PC-9 (cell line): Measurements from ENCODE around the gene LDAH. TPM values are rescaled to one million over a fixed set of nuclear protein-coding genes. Genes with fewer than 3 reads are reported as not detected.
A peak's percentile ranks its signal among the peaks of the same experiment; 100 is the strongest.

Experiments used
- BruUV-seq: library from RNA; stranded (reverse); fragments of 400-500 nt; replicated peaks from 2 replicates; lab custom pipeline; 2021; lab: Mats Ljungman, UMichigan
- CTCF ChIA-PET: fragments of 300-600 bp; sonication (Branson Sonifier 250); formaldehyde crosslinking; loops from one replicate; lab custom pipeline; 2022; ENCODE audit warnings: antibody characterized with exemption; lab: Charles Lee
- POLR2A ChIA-PET: fragments of 300-600 bp; sonication (Branson Sonifier 250); formaldehyde crosslinking; loops from one replicate; lab custom pipeline; 2022; ENCODE audit warnings: antibody characterized with exemption; ENCODE audit not compliant: unreplicated experiment; lab: Charles Lee
- DNase-seq, 2 experiments: peaks; one replicate each; pipeline versions ENCODE4 v3.0.0 to v3.0.0-alpha.2; 2015 to 2022; ENCODE audit warnings: mixed read lengths in 1 of 2
- H2AFZ ChIP-seq: fragments of 200-600 bp; sonication (generic); 2 replicates; pipeline ENCODE4 v1.8.1; 2017; ENCODE audit warnings: antibody characterized with exemption
- H3F3A ChIP-seq: fragments of 200-600 bp; sonication (generic); 2 replicates; pipeline ENCODE4 v1.8.1; 2017; ENCODE audit warnings: antibody characterized with exemption, mild to moderate bottlenecking, low read depth; ENCODE audit not compliant: insufficient read depth
- H3K27ac ChIP-seq: fragments of 200-600 bp; sonication (generic); 2 replicates; pipeline ENCODE4 v1.6.1; 2016; ENCODE audit warnings: mixed run types
- H3K27me3 ChIP-seq: fragments of 200-600 bp; sonication (generic); 2 replicates; pipeline ENCODE4 v1.6.1; 2016; ENCODE audit warnings: low read depth, mixed run types; ENCODE audit not compliant: insufficient read depth
- H3K36me3 ChIP-seq: fragments of 200-600 bp; sonication (generic); 2 replicates; pipeline ENCODE4 v1.6.1; 2016; ENCODE audit warnings: low read depth, mixed run types
- H3K4me1 ChIP-seq: fragments of 200-600 bp; sonication (generic); replicated peaks from 2 replicates; pipeline ENCODE4 v1.6.1; 2016; ENCODE audit warnings: mixed run types; ENCODE audit not compliant: insufficient read depth
- H3K4me2 ChIP-seq: fragments of 200-600 bp; sonication (generic); 2 replicates; pipeline ENCODE4 v1.6.1; 2017; ENCODE audit warnings: mixed run types
- H3K4me3 ChIP-seq: fragments of 200-600 bp; sonication (generic); 2 replicates; pipeline ENCODE4 v1.6.1; 2016; ENCODE audit warnings: mixed run types
- H3K79me2 ChIP-seq: fragments of 200-600 bp; sonication (generic); 2 replicates; pipeline ENCODE4 v1.6.1; 2017; ENCODE audit warnings: low read depth, mixed run types
- H3K9me2 ChIP-seq: fragments of 200-600 bp; sonication (generic); 2 replicates; pipeline ENCODE4 v1.8.1; 2017; ENCODE audit warnings: mild to moderate bottlenecking; ENCODE audit not compliant: insufficient read depth
- H3K9me3 ChIP-seq: fragments of 200-600 bp; sonication (generic); 2 replicates; pipeline ENCODE4 v1.8.1; 2016; ENCODE audit warnings: low read depth; ENCODE audit not compliant: insufficient read depth
- H4K20me1 ChIP-seq: fragments of 200-600 bp; sonication (generic); 2 replicates; pipeline ENCODE4 v1.8.1; 2017; ENCODE audit not compliant: insufficient read depth
- EZH2 ChIP-seq: fragments of 200-600 bp; sonication (generic); IDR thresholded peaks from 2 replicates; pipeline ENCODE4 v1.8.0; 2017; ENCODE audit warnings: antibody characterized with exemption, low read depth
- intact Hi-C: fragments of 100-400 bp; cut with micrococcal nuclease; formaldehyde crosslinking; loops from one replicate; pipeline ENCODE4 v1.10.0; 2022; ENCODE audit not compliant: unreplicated experiment
- total RNA-seq: library from RNA; stranded (reverse); gene quantifications from 2 replicates; pipeline ENCODE4 v1.2.3, GENCODE V29; 2021
- TF ChIP-seq, protein P1 (sequence below): fragments of 200-600 bp; sonication (generic); conservative IDR thresholded peaks from 2 replicates; pipeline ENCODE4 v1.6.1; 2017; ENCODE audit warnings: mixed run types, antibody characterized with exemption, mild to moderate bottlenecking, moderate library complexity

The LDAH gene
- total RNA-seq, 1 experiment from 2014 or later = 18.3 TPM

DNA sequence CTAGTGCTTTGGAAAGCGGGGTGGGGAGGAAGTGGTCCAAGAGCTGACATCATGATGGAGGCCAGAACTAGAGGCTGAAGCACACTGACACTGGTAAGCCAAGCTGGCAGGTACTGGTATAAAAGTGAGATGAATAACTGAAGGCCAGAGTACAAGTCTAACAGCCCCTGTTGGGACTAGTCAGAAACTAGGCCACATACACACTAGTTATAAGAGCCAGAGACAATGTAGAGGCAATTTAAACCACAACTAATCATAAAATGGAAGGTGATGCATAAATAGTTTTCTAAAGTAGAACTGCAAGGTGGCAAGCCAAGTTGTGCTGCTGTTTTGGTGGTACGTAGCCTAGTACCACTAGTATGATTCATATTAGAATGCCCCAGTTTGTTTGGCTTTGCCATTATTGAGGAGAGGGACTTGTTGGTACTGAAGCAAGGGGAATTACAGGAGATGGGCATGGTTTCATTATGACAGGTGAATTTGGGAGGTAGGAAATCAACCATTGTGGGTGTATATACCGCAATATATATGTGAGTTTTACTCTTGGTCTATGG, 98.3 kb downstream of the LDAH start:
- no peak overlapping the region for H2AFZ ChIP-seq
- TF ChIP-seq, protein P1, sequence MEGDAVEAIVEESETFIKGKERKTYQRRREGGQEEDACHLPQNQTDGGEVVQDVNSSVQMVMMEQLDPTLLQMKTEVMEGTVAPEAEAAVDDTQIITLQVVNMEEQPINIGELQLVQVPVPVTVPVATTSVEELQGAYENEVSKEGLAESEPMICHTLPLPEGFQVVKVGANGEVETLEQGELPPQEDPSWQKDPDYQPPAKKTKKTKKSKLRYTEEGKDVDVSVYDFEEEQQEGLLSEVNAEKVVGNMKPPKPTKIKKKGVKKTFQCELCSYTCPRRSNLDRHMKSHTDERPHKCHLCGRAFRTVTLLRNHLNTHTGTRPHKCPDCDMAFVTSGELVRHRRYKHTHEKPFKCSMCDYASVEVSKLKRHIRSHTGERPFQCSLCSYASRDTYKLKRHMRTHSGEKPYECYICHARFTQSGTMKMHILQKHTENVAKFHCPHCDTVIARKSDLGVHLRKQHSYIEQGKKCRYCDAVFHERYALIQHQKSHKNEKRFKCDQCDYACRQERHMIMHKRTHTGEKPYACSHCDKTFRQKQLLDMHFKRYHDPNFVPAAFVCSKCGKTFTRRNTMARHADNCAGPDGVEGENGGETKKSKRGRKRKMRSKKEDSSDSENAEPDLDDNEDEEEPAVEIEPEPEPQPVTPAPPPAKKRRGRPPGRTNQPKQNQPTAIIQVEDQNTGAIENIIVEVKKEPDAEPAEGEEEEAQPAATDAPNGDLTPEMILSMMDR = no peak
- no peak for TF ChIP-seq EZH2
- no peak for DNase-seq
- intact Hi-C loops = no loop called here
- ChIA-PET POLR2A (no interaction called here), CTCF (no interaction called here)
- no peaks in the 10 kb centered on the region for H4K20me1 ChIP-seq
- no TSS peak for BruUV-seq
- peaks cover 16% of the 10 kb centered on the region for H3K4me1 ChIP-seq
- H3K36me3 ChIP-seq = no peaks in the 10 kb centered on the region
- no peaks in the 10 kb centered on the region for H3K9me3 ChIP-seq
- H3K4me2 ChIP-seq = no peak overlapping the region
- H3K27ac ChIP-seq = no peak overlapping the region
- 0 out of 2 replicates have a peak, but pooled peaks cover under 1% of the 10 kb centered on the region for H3F3A ChIP-seq
- no peaks in the 10 kb centered on the region for H3K9me2 ChIP-seq
- peaks cover 3% of the 10 kb centered on the region; the same call in 1 of the 2 replicates for H3K79me2 ChIP-seq
- no peaks in the 10 kb centered on the region for H3K27me3 ChIP-seq
- no peak overlapping the region for H3K4me3 ChIP-seq

- Histone ChIP-seq H2AFZ (no peak overlapping the region), H3K9me2 (no peaks in the 10 kb centered on the region), H3K36me3 (no peaks in the 10 kb centered on the region), H3K79me2 (peaks cover 3% of the 10 kb centered on the region; the same call in 1 of the 2 replicates), H3F3A (0 out of 2 replicates have a peak, but pooled peaks cover 4% of the 10 kb centered on the region), H3K4me2 (no peak overlapping the region), H3K9me3 (no peaks in the 10 kb centered on the region), H3K27ac (no peak overlapping the region), H3K4me1 (peaks cover 9% of the 10 kb centered on the region; the same call in 1 of the 2 replicates), H3K27me3 (no peaks in the 10 kb centered on the region), H3K4me3 (no peak overlapping the region), H4K20me1 (no peaks in the 10 kb centered on the region; the same call in 1 of the 2 replicates)
- TF ChIP-seq, protein P1 = no peak
- no peak for TF ChIP-seq EZH2
- BruUV-seq = no TSS peak
- DNase-seq = no peak
- POLR2A ChIA-PET = no interaction called here
- intact Hi-C loops = no loop called here
- CTCF ChIA-PET = no interaction called here
These were observed 99.4 kb downstream of the LDAH start for GRCh38 chr2:20723543-20723942.

DNA sequence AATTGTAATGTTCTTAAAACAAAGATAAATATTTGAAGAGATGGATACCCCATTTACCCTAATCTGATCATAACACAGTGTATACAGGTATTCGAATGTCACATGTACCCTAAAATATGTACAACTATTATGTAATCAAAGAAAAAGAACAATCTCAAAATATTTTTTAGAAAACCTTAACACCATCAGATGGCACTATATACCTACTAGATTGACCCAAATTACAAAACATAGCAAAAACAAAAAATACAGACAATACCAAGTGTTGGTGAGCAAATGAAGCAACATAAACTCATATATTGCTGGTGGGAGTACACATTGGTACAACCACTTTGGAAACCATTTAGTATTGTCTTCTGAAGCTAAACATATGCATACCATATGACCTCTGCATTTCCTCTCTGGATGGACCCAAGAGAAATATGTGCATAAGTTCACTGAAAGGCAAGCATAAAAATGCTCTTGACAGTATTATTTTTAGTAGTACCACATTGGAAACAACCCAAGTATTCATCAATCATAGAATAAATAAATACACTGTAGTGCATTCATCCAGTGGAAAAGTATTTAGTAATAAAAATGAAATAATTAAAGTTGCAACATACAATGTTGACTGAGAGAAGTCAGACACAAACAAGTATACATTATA, 100.2 kb downstream of the LDAH start:
- H3K79me2 ChIP-seq = peaks cover 3% of the 10 kb centered on the region; the same call in 1 of the 2 replicates
- no peak overlapping the region for H3K4me2 ChIP-seq
- H4K20me1 ChIP-seq = no peaks in the 10 kb centered on the region; the same call in 1 of the 2 replicates
- ChIA-PET POLR2A (no interaction called here), CTCF (no interaction called here)
- no peaks in the 10 kb centered on the region for H3K9me3 ChIP-seq
- H3K36me3 ChIP-seq = no peaks in the 10 kb centered on the region
- H3K4me3 ChIP-seq = no peak overlapping the region
- no peak overlapping the region for H2AFZ ChIP-seq
- TF ChIP-seq, protein P1 = 0 out of 2 replicates have a peak, but pooled peaks have one; percentile 43
- no peak for TF ChIP-seq EZH2
- H3K27me3 ChIP-seq = no peaks in the 10 kb centered on the region
- H3K9me2 ChIP-seq = no peaks in the 10 kb centered on the region; the same call in 1 of the 2 replicates
- BruUV-seq = no TSS peak
- no peak for DNase-seq
- H3F3A ChIP-seq = 0 out of 2 replicates have a peak, but pooled peaks cover 4% of the 10 kb centered on the region
- H3K27ac ChIP-seq = no peak overlapping the region
- intact Hi-C loops = no loop called here
- peaks cover under 1% of the 10 kb centered on the region; the same call in 1 of the 2 replicates for H3K4me1 ChIP-seq
